ENCODE results near the gene POU2AF3.
"Not testable (repeated sequence)": the region's sequence is repeated elsewhere in the genome, so short reads cannot be mapped to it uniquely, and the experiment has no call there.

POU2AF3 gene

DNA sequence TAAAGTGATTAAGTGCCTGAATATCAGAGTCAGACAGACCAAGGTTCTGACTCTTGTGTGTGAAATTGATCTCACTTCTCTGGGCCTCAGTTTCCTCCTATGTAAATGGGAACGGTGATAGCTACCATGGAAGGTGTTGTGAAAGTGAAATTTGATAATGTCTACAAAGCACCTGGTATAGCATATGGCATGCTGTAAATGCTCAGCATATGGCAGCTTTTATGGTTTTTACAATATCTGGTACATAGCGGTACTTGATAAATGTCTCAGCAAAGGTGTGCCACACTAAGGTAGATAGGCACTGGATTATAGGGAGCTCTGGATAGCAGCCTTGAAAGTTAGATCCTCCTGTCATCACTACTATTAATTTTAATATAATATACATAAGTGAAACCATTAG lies 32.9 kb upstream of the POU2AF3 start:
- WGBS (ENCODE audit: extremely low coverage, insufficient coverage, insufficient read length), result no CpG with 5 or more reads among the region's 2 CpGs
- H3K4me3 ChIP-seq (ENCODE audit: low read depth, low read length), result no peak overlapping the region
- H3K27me3 ChIP-seq (ENCODE audit: insufficient read depth, low read length), result no peaks in the 10 kb centered on the region
- no peaks in the 10 kb centered on the region for H3K4me1 ChIP-seq (ENCODE audit: control insufficient read depth in 1 of 2, insufficient read depth in 2 of 2, low read length in 2 of 2)
- no peak overlapping the region for H2BK5ac ChIP-seq (ENCODE audit: low read depth, low read length, poor library complexity)
- H4K12ac ChIP-seq (ENCODE audit: low read depth, low read length), result no peak overlapping the region
- no peaks in the 10 kb centered on the region for H3K79me2 ChIP-seq (ENCODE audit: control insufficient read depth, insufficient read depth, low read length, poor library complexity)
- H3K9me3 ChIP-seq (ENCODE audit: insufficient read depth, low read depth, low read length), result no peaks in the 10 kb centered on the region
- no peaks in the 10 kb centered on the region for H3K79me1 ChIP-seq (ENCODE audit: low read length)
- no peak overlapping the region for H2BK12ac ChIP-seq (ENCODE audit: low read length)
- no peak overlapping the region for H3K4me2 ChIP-seq (ENCODE audit: low read length)
- H4K8ac ChIP-seq (ENCODE audit: low read depth, low read length), result no peak overlapping the region
- H2BK120ac ChIP-seq (ENCODE audit: insufficient read depth, low read length, poor library complexity), result no peak overlapping the region
- no peak overlapping the region for H3K18ac ChIP-seq (ENCODE audit: low read length)
- H3K27ac ChIP-seq (ENCODE audit: low read depth, low read length), result no peak overlapping the region
- no peak overlapping the region for H3K9ac ChIP-seq (ENCODE audit: low read length)
- no peak overlapping the region for H4K91ac ChIP-seq (ENCODE audit: low read depth, low read length)
- no peak overlapping the region for H2AK5ac ChIP-seq (ENCODE audit: low read length)
- H3K36me3 ChIP-seq (ENCODE audit: control insufficient read depth in 1 of 2, insufficient read depth in 2 of 2, low read length in 2 of 2), result no peaks in the 10 kb centered on the region
- no peak overlapping the region for H3K23ac ChIP-seq (ENCODE audit: low read length)
- no peak overlapping the region for H2AFZ ChIP-seq (ENCODE audit: insufficient read depth, low read length, poor library complexity)
- DNase-seq, result no peak
- H3K4ac ChIP-seq (ENCODE audit: low read depth, low read length), result no peak overlapping the region
- no peak overlapping the region for H3K14ac ChIP-seq (ENCODE audit: low read length)

- H3K9ac ChIP-seq (ENCODE audit: low read length); H3K79me2 ChIP-seq (ENCODE audit: control insufficient read depth, insufficient read depth, low read length, poor library complexity); H2AFZ ChIP-seq (ENCODE audit: insufficient read depth, low read length, poor library complexity); H3K4me1 ChIP-seq (ENCODE audit: control insufficient read depth in 1 of 2, insufficient read depth in 2 of 2, low read length in 2 of 2); H4K12ac ChIP-seq (ENCODE audit: low read depth, low read length); H3K14ac ChIP-seq (ENCODE audit: low read length); H3K4me3 ChIP-seq (ENCODE audit: low read depth, low read length); H3K36me3 ChIP-seq (ENCODE audit: control insufficient read depth in 1 of 2, insufficient read depth in 2 of 2, low read length in 2 of 2); H3K4me2 ChIP-seq (ENCODE audit: low read length); H2BK120ac ChIP-seq (ENCODE audit: insufficient read depth, low read length, poor library complexity); H3K27ac ChIP-seq (ENCODE audit: low read depth, low read length); H4K8ac ChIP-seq (ENCODE audit: low read depth, low read length); H2AK5ac ChIP-seq (ENCODE audit: low read length); H4K91ac ChIP-seq (ENCODE audit: low read depth, low read length); DNase-seq; H2BK5ac ChIP-seq (ENCODE audit: low read depth, low read length, poor library complexity); H3K9me3 ChIP-seq (ENCODE audit: insufficient read depth, low read depth, low read length); H3K79me1 ChIP-seq (ENCODE audit: low read length); H3K18ac ChIP-seq (ENCODE audit: low read length); H3K23ac ChIP-seq (ENCODE audit: low read length); H3K27me3 ChIP-seq (ENCODE audit: insufficient read depth, low read length); H2BK12ac ChIP-seq (ENCODE audit: low read length); H3K4ac ChIP-seq (ENCODE audit: low read depth, low read length): not testable (repeated sequence)
- WGBS (ENCODE audit: extremely low coverage, insufficient coverage, insufficient read length), result no CpG with 5 or more reads among the region's 4 CpGs
These were observed 30.0 kb upstream of the POU2AF3 start for GRCh38 chr11:111268303-111268702.

- Histone ChIP-seq H3K27me3 (ENCODE audit: insufficient read depth, low read length) (no peaks in the 10 kb centered on the region), H3K27ac (ENCODE audit: low read depth, low read length) (no peak overlapping the region), H3K4me3 (ENCODE audit: low read depth, low read length) (no peak overlapping the region), H3K9me3 (ENCODE audit: insufficient read depth, low read depth, low read length) (no peaks in the 10 kb centered on the region), H2BK120ac (ENCODE audit: insufficient read depth, low read length, poor library complexity) (no peak overlapping the region), H2AK5ac (ENCODE audit: low read length) (no peak overlapping the region), H4K12ac (ENCODE audit: low read depth, low read length) (no peak overlapping the region), H3K14ac (ENCODE audit: low read length) (no peak overlapping the region), H3K9ac (ENCODE audit: low read length) (no peak overlapping the region), H2BK5ac (ENCODE audit: low read depth, low read length, poor library complexity) (no peak overlapping the region), H4K91ac (ENCODE audit: low read depth, low read length) (no peak overlapping the region), H3K79me1 (ENCODE audit: low read length) (no peaks in the 10 kb centered on the region), H3K18ac (ENCODE audit: low read length) (no peak overlapping the region), H3K4ac (ENCODE audit: low read depth, low read length) (no peak overlapping the region), H3K4me1 (ENCODE audit: control insufficient read depth in 1 of 2, insufficient read depth in 2 of 2, low read length in 2 of 2) (no peaks in the 10 kb centered on the region), H2AFZ (ENCODE audit: insufficient read depth, low read length, poor library complexity) (no peak overlapping the region), H3K79me2 (ENCODE audit: control insufficient read depth, insufficient read depth, low read length, poor library complexity) (no peaks in the 10 kb centered on the region), H3K23ac (ENCODE audit: low read length) (no peak overlapping the region), H2BK12ac (ENCODE audit: low read length) (no peak overlapping the region), H3K4me2 (ENCODE audit: low read length) (no peak overlapping the region), H3K36me3 (ENCODE audit: control insufficient read depth in 1 of 2, insufficient read depth in 2 of 2, low read length in 2 of 2) (no peaks in the 10 kb centered on the region), H4K8ac (ENCODE audit: low read depth, low read length) (no peak overlapping the region)
- DNase-seq, result peak in 1 of 2 donors; percentile 26
- WGBS (ENCODE audit: extremely low coverage, insufficient coverage, insufficient read length), result no CpG with 5 or more reads among the region's 5 CpGs
These were observed 29.0 kb upstream of the POU2AF3 start for GRCh38 chr11:111269146-111269868.

GRCh38 chr11:111272420-111272819 lies 25.9 kb upstream of the POU2AF3 start:
- H3K27me3 ChIP-seq (ENCODE audit: insufficient read depth, low read length), result no peaks in the 10 kb centered on the region
- no peak overlapping the region for H3K9ac ChIP-seq (ENCODE audit: low read length)
- H3K9me3 ChIP-seq (ENCODE audit: insufficient read depth, low read depth, low read length), result no peaks in the 10 kb centered on the region
- no peak overlapping the region for H2AK5ac ChIP-seq (ENCODE audit: low read length)
- no peak overlapping the region for H2BK12ac ChIP-seq (ENCODE audit: low read length)
- no CpG with 5 or more reads among the region's 3 CpGs for WGBS (ENCODE audit: extremely low coverage, insufficient coverage, insufficient read length)
- no peak overlapping the region for H3K4ac ChIP-seq (ENCODE audit: low read depth, low read length)
- H3K79me1 ChIP-seq (ENCODE audit: low read length), result no peaks in the 10 kb centered on the region
- H3K18ac ChIP-seq (ENCODE audit: low read length), result no peak overlapping the region
- no peak overlapping the region for H3K14ac ChIP-seq (ENCODE audit: low read length)
- H3K27ac ChIP-seq (ENCODE audit: low read depth, low read length), result no peak overlapping the region
- no peak overlapping the region for H2BK120ac ChIP-seq (ENCODE audit: insufficient read depth, low read length, poor library complexity)
- no peak overlapping the region for H3K23ac ChIP-seq (ENCODE audit: low read length)
- H3K4me2 ChIP-seq (ENCODE audit: low read length), result no peak overlapping the region
- no peaks in the 10 kb centered on the region for H3K79me2 ChIP-seq (ENCODE audit: control insufficient read depth, insufficient read depth, low read length, poor library complexity)
- H3K4me1 ChIP-seq (ENCODE audit: control insufficient read depth in 1 of 2, insufficient read depth in 2 of 2, low read length in 2 of 2), result no peaks in the 10 kb centered on the region
- no peak for DNase-seq
- no peak overlapping the region for H4K91ac ChIP-seq (ENCODE audit: low read depth, low read length)
- no peaks in the 10 kb centered on the region for H3K36me3 ChIP-seq (ENCODE audit: control insufficient read depth in 1 of 2, insufficient read depth in 2 of 2, low read length in 2 of 2)
- H2AFZ ChIP-seq (ENCODE audit: insufficient read depth, low read length, poor library complexity), result no peak overlapping the region
- H3K4me3 ChIP-seq (ENCODE audit: low read depth, low read length), result no peak overlapping the region
- H4K12ac ChIP-seq (ENCODE audit: low read depth, low read length), result no peak overlapping the region
- H2BK5ac ChIP-seq (ENCODE audit: low read depth, low read length, poor library complexity), result no peak overlapping the region
- no peak overlapping the region for H4K8ac ChIP-seq (ENCODE audit: low read depth, low read length)

Data from trophoblast cell (in vitro differentiated cells and primary cell).